B cell (primary cell): Measurements from ENCODE around the gene TEX13D. TPM values are rescaled to one million over a fixed set of nuclear protein-coding genes. Genes with fewer than 3 reads are reported as not detected.

Experiments used
- ATAC-seq: fragments of 200-7000 bp; cut with Tn5 transposase; one replicate; pipeline ENCODE4 v1.10.0; 2021; ENCODE audit warnings: low read depth, mild to moderate bottlenecking, moderate number of reproducible peaks, moderate library complexity
- CTCF ChIA-PET: fragments of 350-600 bp; sonication (Branson Sonifier 250); formaldehyde crosslinking; loops from one replicate; lab custom pipeline; 2021; ENCODE audit warnings: antibody characterized with exemption, inconsistent platforms; lab: Charles Lee
- POLR2A ChIA-PET: fragments of 350-600 bp; sonication (Branson Sonifier 250); formaldehyde crosslinking; loops from one replicate; lab custom pipeline; 2021; ENCODE audit warnings: antibody characterized with exemption; lab: Charles Lee
- DNase-seq: peaks from one replicate; pipeline ENCODE4 v3.0.0; 2013
- H2AFZ ChIP-seq: 2 replicates; pipeline ENCODE4 v1.6.1; 2012; ENCODE audit warnings: mild to moderate bottlenecking, low read depth, low read length; ENCODE audit not compliant: insufficient read depth, poor library complexity, severe bottlenecking
- H3K27ac ChIP-seq, 2 donors: 1 replicate in 1 of 2; 2 replicates in 1 of 2; pipeline ENCODE4 v1.5.1; 2012 to 2013; ENCODE audit warnings: low read length in 2 of 2, mild to moderate bottlenecking in 2 of 2, moderate library complexity in 1 of 2
- H3K27me3 ChIP-seq, 4 experiments: fragments of 200-600 bp in 1 of 4; sonication (generic) in 1 of 4; replicated peaks in 1 of 4; 1 replicate in 2 of 4; 2 replicates in 2 of 4; pipeline versions ENCODE4 v1.6.1 to v1.7.0; 2013 to 2016; ENCODE audit warnings: low read length in 3 of 4, mild to moderate bottlenecking in 2 of 4, mixed read lengths in 1 of 4, moderate library complexity in 1 of 4; ENCODE audit not compliant: insufficient read depth in 4 of 4, control insufficient read depth in 3 of 4; ENCODE audit errors: control extremely low read depth in 1 of 4
- H3K36me3 ChIP-seq, 2 experiments: replicated peaks in 1 of 2; 1 replicate in 1 of 2; 2 replicates in 1 of 2; pipeline versions ENCODE4 v1.6.1 to v1.7.1; 2013; ENCODE audit warnings: low read length in 1 of 2; ENCODE audit not compliant: insufficient read depth in 2 of 2, control insufficient read depth in 1 of 2; ENCODE audit errors: control extremely low read depth in 1 of 2, extremely low read depth in 1 of 2
- H3K4me1 ChIP-seq, 2 donors: fragments of 200-600 bp in 1 of 2; sonication (generic) in 1 of 2; 1 replicate in 1 of 2; 2 replicates in 1 of 2; pipeline versions ENCODE4 v1.5.1 to v1.6.1; 2013 to 2017; ENCODE audit warnings: low read length in 2 of 2; ENCODE audit not compliant: control insufficient read depth in 2 of 2, insufficient read depth in 2 of 2
- H3K4me2 ChIP-seq: replicated peaks from 2 replicates; pipeline ENCODE3; 2012; ENCODE audit warnings: mild to moderate bottlenecking, low read depth, low read length; ENCODE audit not compliant: poor library complexity, severe bottlenecking
- H3K4me3 ChIP-seq, 5 experiments: fragments of 200-600 bp in 1 of 5; sonication (generic) in 1 of 5; 1 replicate in 3 of 5; 2 replicates in 2 of 5; pipeline versions ENCODE4 v1.5.1 to v1.7.0; 2011 to 2016; ENCODE audit warnings: low read length in 4 of 5, mild to moderate bottlenecking in 4 of 5, low read depth in 2 of 5, control low read depth in 1 of 5, moderate library complexity in 1 of 5; ENCODE audit not compliant: insufficient read depth in 1 of 5; ENCODE audit errors: control extremely low read depth in 1 of 5, extremely low read depth in 1 of 5
- H3K79me2 ChIP-seq: fragments of 200-600 bp; sonication (generic); one replicate; pipeline ENCODE4 v1.6.0; 2016; ENCODE audit warnings: low read length; ENCODE audit not compliant: control insufficient read depth, insufficient read depth
- H3K9ac ChIP-seq: fragments of 200-600 bp; sonication (generic); 2 replicates; pipeline ENCODE4 v1.6.1; 2017; ENCODE audit warnings: mild to moderate bottlenecking, low read length, moderate library complexity
- H3K9me3 ChIP-seq, 3 donors: one replicate each; pipeline versions ENCODE4 v1.6.1 to v1.7.1; 2013; ENCODE audit warnings: low read length in 2 of 3; ENCODE audit not compliant: control insufficient read depth in 2 of 3, insufficient read depth in 1 of 3; ENCODE audit errors: control extremely low read depth in 1 of 3
- H4K20me1 ChIP-seq: 2 replicates; pipeline ENCODE4 v1.6.0; 2012; ENCODE audit warnings: mild to moderate bottlenecking, low read length; ENCODE audit not compliant: insufficient read depth, control insufficient read depth, poor library complexity, severe bottlenecking
- H3K27ac Mint-ChIP-seq: one replicate; pipeline ENCODE4 v1.8.0; 2021; ENCODE audit warnings: mixed read lengths
- H3K27me3 Mint-ChIP-seq: one replicate; pipeline ENCODE4 v1.8.0; 2021; ENCODE audit warnings: mixed read lengths
- H3K4me1 Mint-ChIP-seq: one replicate; pipeline ENCODE4 v1.8.0; 2021; ENCODE audit warnings: mixed read lengths
- H3K4me3 Mint-ChIP-seq: one replicate; pipeline ENCODE4 v1.8.0; 2021; ENCODE audit warnings: mixed read lengths
- H3K9me3 Mint-ChIP-seq: one replicate; pipeline ENCODE4 v1.8.0; 2022; ENCODE audit warnings: mixed read lengths; ENCODE audit not compliant: insufficient read depth
- EZH2 ChIP-seq: IDR thresholded peaks from 2 replicates; pipeline ENCODE4 v1.6.1; 2012; ENCODE audit warnings: borderline replicate concordance, low read depth, mild to moderate bottlenecking, moderate library complexity, low read length; ENCODE audit not compliant: insufficient read depth, poor library complexity, severe bottlenecking
- WGBS: methylation state at CpG from one replicate; pipeline ENCODE4 v1.1.5; 2013; ENCODE audit warnings: missing lambda C conversion rate; ENCODE audit not compliant: insufficient coverage; 5-methylcytosine and 5-hydroxymethylcytosine counted together
- intact Hi-C: fragments of 100-400 bp; cut with micrococcal nuclease; formaldehyde crosslinking; loops from one replicate; pipeline ENCODE4 v1.10.0; 2022
- polyA plus RNA-seq: library from polyadenylated mRNA; depleted of rRNA; stranded (reverse); fragments of >200 nt; gene quantifications from 2 replicates; pipeline ENCODE4 v1.2.3, GENCODE V29; 2012
- total RNA-seq, 2 donors: library from RNA; stranded (reverse); fragments of 120-200 nt in 1 of 2; gene quantifications; 1 replicate in 1 of 2; 2 replicates in 1 of 2; pipeline versions ENCODE4 v1.2.3 to v1.2.4, GENCODE V29; 2013 to 2022
- TF ChIP-seq, protein P1 (sequence below): fragments of 200-600 bp; IDR thresholded peaks from one replicate; pipeline ENCODE4 v1.8.0; 2022; ENCODE audit warnings: antibody characterized with exemption, mild to moderate bottlenecking

TEX13D gene
- total and polyA plus RNA-seq, 2 donors (not counting 1 experiment from before 2014, with no cell fraction given) = not detected

GRCh38 chrX:124325732-124326131, 6.7 kb upstream of the TEX13D start:
- Histone ChIP-seq H3K36me3 (no peaks in the 10 kb centered on the region), H3K79me2 (no peaks in the 10 kb centered on the region), H3K4me2 (no peak overlapping the region), H3K9ac (no peak overlapping the region), H3K27me3 (no peaks in the 10 kb centered on the region), H4K20me1 (no peaks in the 10 kb centered on the region), H2AFZ (no peak overlapping the region), H3K9me3 (no peaks in the 10 kb centered on the region), H3K4me1 (no peaks in the 10 kb centered on the region), H3K27ac (no peak overlapping the region), H3K4me3 (no peak overlapping the region)
- Mint-ChIP-seq H3K27me3 (peaks cover 4% of the 10 kb centered on the region), H3K4me3 (no peak overlapping the region), H3K9me3 (no peaks in the 10 kb centered on the region), H3K27ac (no peak overlapping the region), H3K4me1 (no peaks in the 10 kb centered on the region)
- ATAC-seq (no peak), DNase-seq (no peak)
- CTCF ChIA-PET = no interaction called here
- intact Hi-C loops = no loop called here
- POLR2A ChIA-PET = no interaction called here
- no peak for TF ChIP-seq EZH2
- TF ChIP-seq, protein P1, sequence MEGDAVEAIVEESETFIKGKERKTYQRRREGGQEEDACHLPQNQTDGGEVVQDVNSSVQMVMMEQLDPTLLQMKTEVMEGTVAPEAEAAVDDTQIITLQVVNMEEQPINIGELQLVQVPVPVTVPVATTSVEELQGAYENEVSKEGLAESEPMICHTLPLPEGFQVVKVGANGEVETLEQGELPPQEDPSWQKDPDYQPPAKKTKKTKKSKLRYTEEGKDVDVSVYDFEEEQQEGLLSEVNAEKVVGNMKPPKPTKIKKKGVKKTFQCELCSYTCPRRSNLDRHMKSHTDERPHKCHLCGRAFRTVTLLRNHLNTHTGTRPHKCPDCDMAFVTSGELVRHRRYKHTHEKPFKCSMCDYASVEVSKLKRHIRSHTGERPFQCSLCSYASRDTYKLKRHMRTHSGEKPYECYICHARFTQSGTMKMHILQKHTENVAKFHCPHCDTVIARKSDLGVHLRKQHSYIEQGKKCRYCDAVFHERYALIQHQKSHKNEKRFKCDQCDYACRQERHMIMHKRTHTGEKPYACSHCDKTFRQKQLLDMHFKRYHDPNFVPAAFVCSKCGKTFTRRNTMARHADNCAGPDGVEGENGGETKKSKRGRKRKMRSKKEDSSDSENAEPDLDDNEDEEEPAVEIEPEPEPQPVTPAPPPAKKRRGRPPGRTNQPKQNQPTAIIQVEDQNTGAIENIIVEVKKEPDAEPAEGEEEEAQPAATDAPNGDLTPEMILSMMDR = no peak
- WGBS = no CpG with 5 or more reads among the region's 1 CpG

DNA sequence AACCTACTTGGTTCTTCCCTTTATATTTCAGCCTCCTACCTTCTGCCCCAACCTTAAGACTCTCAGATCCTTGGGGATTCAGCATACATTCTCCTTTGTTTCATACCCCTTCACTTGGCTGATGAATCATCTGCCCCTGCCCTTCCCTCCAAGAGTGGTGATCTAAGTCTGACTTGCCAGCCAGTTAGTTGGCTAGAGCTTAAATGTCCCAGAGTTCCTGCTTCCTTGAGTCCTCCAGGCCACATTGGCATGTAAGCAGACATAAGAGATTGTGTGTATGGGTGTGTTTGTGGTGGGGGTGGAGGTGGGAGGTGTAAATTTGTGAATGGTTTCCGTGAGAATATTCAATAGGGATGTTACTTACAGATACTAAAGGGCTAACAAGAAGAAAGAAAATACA, 3.7 kb upstream of the TEX13D start:
- no peak overlapping the region for H3K27ac Mint-ChIP-seq
- TF ChIP-seq EZH2 = no peak
- TF ChIP-seq, protein P1 = no peak
- no peak overlapping the region for H3K4me3 ChIP-seq
- intact Hi-C loops = no loop called here
- WGBS = no CpG with 5 or more reads among the region's 1 CpG
- H3K27me3 ChIP-seq = no peaks in the 10 kb centered on the region
- no peaks in the 10 kb centered on the region for H3K9me3 Mint-ChIP-seq
- ChIA-PET POLR2A (no interaction called here), CTCF (no interaction called here)
- no peak overlapping the region for H3K4me3 Mint-ChIP-seq
- peaks cover 0 to 1% of the 10 kb centered on the region in 2 donors for H3K4me1 ChIP-seq
- no peak for ATAC-seq
- no peaks in the 10 kb centered on the region for H4K20me1 ChIP-seq
- no peaks in the 10 kb centered on the region for H3K79me2 ChIP-seq
- H3K9me3 ChIP-seq = peaks cover 0 to 4% (median 0%) of the 10 kb centered on the region in 3 donors
- H3K9ac ChIP-seq = no peak overlapping the region
- H3K4me1 Mint-ChIP-seq = no peaks in the 10 kb centered on the region
- no peak overlapping the region for H3K4me2 ChIP-seq
- H3K27me3 Mint-ChIP-seq = peaks cover 4% of the 10 kb centered on the region
- no peaks in the 10 kb centered on the region for H3K36me3 ChIP-seq
- H3K27ac ChIP-seq = no peak overlapping the region
- DNase-seq = no peak
- no peak overlapping the region for H2AFZ ChIP-seq
